Peyer's patch (tissue), 4 donors: ENCODE data around the gene TRAF2.

Source experiments
- CTCF ChIP-seq, 6 experiments: fragments of 450-650 bp in 4 of 6; fragments of 200-600 bp in 2 of 6; sonication (generic) in 1 of 6; IDR thresholded peaks; one replicate each; pipeline ENCODE4 v1.5.1; 2017 to 2019; ENCODE audit warnings: antibody characterized with exemption in 6 of 6, mild to moderate bottlenecking in 3 of 6, moderate library complexity in 1 of 6
- POLR2A ChIP-seq, 2 donors: fragments of 450-650 bp; IDR thresholded peaks; one replicate each; pipeline ENCODE4 v1.5.1; 2017; ENCODE audit warnings: antibody characterized with exemption in 2 of 2, mild to moderate bottlenecking in 2 of 2, moderate library complexity in 2 of 2

DNA sequence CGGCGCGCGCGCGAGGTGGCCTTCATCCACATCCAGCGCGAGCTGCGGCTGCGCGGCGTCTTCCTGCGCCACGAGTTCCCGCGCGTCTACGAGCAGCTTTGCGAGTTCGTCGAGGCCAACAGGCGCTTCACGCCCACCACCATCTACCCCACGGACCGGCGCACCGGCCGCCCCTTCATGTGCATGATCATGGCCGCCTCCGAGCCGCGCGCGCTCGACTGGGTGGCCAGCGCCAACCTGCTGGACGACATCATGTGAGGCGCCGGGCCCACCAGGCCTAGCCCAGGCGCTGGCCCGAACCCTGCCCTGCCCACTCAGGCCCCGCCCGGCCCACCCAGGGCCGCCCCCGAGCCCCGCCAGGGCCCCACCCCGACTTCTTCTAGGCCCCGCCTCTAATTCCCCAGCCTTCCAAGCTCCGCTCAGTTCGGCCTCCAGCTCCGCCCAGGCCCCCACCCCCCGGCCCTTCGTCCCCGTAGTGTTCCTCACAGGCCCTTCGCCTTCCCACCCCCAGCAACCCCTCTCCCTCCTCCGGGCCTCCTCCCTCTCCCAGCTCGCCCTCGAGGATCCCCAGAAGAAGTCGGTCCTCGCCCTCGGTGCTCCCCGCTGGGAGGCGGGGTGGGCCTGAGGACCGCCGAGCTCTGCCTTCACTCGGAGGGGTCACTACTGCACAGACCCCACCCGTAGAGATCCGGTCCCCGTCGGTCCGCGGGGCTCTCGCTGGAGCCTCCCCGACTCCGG, 39.1 kb upstream of the TRAF2 start:
- no peak for TF ChIP-seq CTCF (IDR thresholded peaks at IDR 0.05)
- TF ChIP-seq POLR2A (IDR thresholded peaks at IDR 0.05): no peak
